PC-3 (cell line): Measurements from ENCODE around the gene RER1.

Experiments used
- EZH2phosphoT487 ChIP-seq: fragments of 300-600 bp; sonication (generic); IDR thresholded peaks from 2 replicates; pipeline ENCODE4 v1.6.1; 2018; ENCODE audit warnings: mild to moderate bottlenecking, antibody characterized with exemption, low read length, borderline replicate concordance
- TF ChIP-seq, protein P1 (sequence below): fragments of 300-600 bp; sonication (generic); conservative IDR thresholded peaks from 2 replicates; pipeline ENCODE4 v1.5.1; 2017; ENCODE audit warnings: antibody characterized with exemption, low read depth, mild to moderate bottlenecking, low read length

DNA sequence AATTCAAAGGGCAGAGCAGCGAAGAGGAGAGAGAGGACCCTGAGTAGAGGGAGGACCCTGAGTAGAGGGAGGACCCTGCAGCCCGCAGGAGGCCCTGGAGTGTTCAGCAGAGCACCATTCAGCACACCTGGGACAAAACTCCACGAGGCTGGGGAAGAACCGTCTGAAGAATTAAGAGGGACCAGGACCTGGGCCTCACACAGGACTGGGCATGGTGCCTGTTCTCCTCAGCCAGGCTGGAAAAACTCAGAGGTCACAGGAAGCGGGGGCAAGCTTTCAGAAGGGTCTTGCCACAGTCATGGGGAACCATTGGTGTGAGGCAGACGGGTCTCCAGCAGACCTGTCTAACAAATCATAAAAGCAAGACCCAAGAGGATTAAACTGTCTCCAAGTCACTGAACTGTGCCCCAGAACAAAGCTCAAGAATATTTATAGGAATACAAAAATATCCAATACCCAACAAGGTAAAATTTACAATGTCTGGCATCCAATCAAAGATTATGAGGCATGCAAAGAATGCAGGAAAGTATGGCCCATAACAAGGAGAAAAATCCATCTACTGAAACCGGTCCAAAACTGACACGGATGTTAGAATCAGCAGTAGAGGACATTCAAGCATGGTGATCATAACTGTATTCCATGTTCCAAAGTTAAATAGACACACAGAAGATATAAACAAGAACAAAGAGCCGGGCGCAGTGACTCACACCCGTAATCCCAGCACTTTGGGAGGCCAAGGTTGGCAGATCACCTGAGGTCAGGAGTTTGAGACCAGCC, 30.9 kb upstream of the RER1 start:
- TF ChIP-seq, protein P1, sequence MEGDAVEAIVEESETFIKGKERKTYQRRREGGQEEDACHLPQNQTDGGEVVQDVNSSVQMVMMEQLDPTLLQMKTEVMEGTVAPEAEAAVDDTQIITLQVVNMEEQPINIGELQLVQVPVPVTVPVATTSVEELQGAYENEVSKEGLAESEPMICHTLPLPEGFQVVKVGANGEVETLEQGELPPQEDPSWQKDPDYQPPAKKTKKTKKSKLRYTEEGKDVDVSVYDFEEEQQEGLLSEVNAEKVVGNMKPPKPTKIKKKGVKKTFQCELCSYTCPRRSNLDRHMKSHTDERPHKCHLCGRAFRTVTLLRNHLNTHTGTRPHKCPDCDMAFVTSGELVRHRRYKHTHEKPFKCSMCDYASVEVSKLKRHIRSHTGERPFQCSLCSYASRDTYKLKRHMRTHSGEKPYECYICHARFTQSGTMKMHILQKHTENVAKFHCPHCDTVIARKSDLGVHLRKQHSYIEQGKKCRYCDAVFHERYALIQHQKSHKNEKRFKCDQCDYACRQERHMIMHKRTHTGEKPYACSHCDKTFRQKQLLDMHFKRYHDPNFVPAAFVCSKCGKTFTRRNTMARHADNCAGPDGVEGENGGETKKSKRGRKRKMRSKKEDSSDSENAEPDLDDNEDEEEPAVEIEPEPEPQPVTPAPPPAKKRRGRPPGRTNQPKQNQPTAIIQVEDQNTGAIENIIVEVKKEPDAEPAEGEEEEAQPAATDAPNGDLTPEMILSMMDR, result no peak
- TF ChIP-seq EZH2phosphoT487, result no peak
